Measurements from ENCODE around the gene HS2ST1.

DNA sequence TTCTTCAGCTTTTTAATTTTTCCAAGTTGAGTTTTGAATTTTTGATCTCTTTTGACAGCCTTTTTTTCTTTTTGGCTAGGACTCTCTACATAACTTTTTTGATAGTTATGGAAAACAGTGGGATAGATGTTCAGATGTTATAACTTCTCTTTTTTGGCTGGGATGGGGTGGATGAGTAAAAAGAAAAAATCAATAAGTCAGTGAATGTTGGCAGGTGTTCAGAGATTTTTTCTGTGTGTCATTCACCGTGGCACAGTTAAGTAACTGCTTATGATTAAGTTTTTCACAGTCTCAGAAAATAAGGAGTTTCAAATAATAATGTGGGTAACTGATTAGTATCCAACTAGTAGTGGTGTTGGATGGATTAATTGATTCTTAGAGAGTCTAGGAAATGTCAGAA, 24.0 kb downstream of the HS2ST1 start:
- TF ChIP-seq ZNF621 (tag by site-specific recombination; IDR thresholded peaks at IDR 0.05) (no peak), ZBTB8A (tag by site-specific recombination; IDR thresholded peaks at IDR 0.05) (no peak), TCF7L2 (IDR thresholded peaks at IDR 0.05; ENCODE audit: borderline replicate concordance, low read depth, low read length) (no peak), GLI2 (tag by site-specific recombination; IDR thresholded peaks at IDR 0.05; ENCODE audit: borderline replicate concordance, low read depth) (no peak), ZNF639 (tag by site-specific recombination; IDR thresholded peaks at IDR 0.05) (no peak), ZNF544 (tag by site-specific recombination; IDR thresholded peaks at IDR 0.05) (no peak), SETDB1 (IDR thresholded peaks at IDR 0.05; ENCODE audit: insufficient read length, low read length) (no peak), ZBTB20 (tag by site-specific recombination; IDR thresholded peaks at IDR 0.05) (no peak)
- TF ChIP-seq, protein P1, sequence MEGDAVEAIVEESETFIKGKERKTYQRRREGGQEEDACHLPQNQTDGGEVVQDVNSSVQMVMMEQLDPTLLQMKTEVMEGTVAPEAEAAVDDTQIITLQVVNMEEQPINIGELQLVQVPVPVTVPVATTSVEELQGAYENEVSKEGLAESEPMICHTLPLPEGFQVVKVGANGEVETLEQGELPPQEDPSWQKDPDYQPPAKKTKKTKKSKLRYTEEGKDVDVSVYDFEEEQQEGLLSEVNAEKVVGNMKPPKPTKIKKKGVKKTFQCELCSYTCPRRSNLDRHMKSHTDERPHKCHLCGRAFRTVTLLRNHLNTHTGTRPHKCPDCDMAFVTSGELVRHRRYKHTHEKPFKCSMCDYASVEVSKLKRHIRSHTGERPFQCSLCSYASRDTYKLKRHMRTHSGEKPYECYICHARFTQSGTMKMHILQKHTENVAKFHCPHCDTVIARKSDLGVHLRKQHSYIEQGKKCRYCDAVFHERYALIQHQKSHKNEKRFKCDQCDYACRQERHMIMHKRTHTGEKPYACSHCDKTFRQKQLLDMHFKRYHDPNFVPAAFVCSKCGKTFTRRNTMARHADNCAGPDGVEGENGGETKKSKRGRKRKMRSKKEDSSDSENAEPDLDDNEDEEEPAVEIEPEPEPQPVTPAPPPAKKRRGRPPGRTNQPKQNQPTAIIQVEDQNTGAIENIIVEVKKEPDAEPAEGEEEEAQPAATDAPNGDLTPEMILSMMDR (tag by site-specific recombination; IDR thresholded peaks at IDR 0.05) = no peak
- TF ChIP-seq, protein P2, sequence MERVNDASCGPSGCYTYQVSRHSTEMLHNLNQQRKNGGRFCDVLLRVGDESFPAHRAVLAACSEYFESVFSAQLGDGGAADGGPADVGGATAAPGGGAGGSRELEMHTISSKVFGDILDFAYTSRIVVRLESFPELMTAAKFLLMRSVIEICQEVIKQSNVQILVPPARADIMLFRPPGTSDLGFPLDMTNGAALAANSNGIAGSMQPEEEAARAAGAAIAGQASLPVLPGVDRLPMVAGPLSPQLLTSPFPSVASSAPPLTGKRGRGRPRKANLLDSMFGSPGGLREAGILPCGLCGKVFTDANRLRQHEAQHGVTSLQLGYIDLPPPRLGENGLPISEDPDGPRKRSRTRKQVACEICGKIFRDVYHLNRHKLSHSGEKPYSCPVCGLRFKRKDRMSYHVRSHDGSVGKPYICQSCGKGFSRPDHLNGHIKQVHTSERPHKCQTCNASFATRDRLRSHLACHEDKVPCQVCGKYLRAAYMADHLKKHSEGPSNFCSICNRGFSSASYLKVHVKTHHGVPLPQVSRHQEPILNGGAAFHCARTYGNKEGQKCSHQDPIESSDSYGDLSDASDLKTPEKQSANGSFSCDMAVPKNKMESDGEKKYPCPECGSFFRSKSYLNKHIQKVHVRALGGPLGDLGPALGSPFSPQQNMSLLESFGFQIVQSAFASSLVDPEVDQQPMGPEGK (tag by site-specific recombination; IDR thresholded peaks at IDR 0.05) = no peak
- TF ChIP-seq, protein P3, sequence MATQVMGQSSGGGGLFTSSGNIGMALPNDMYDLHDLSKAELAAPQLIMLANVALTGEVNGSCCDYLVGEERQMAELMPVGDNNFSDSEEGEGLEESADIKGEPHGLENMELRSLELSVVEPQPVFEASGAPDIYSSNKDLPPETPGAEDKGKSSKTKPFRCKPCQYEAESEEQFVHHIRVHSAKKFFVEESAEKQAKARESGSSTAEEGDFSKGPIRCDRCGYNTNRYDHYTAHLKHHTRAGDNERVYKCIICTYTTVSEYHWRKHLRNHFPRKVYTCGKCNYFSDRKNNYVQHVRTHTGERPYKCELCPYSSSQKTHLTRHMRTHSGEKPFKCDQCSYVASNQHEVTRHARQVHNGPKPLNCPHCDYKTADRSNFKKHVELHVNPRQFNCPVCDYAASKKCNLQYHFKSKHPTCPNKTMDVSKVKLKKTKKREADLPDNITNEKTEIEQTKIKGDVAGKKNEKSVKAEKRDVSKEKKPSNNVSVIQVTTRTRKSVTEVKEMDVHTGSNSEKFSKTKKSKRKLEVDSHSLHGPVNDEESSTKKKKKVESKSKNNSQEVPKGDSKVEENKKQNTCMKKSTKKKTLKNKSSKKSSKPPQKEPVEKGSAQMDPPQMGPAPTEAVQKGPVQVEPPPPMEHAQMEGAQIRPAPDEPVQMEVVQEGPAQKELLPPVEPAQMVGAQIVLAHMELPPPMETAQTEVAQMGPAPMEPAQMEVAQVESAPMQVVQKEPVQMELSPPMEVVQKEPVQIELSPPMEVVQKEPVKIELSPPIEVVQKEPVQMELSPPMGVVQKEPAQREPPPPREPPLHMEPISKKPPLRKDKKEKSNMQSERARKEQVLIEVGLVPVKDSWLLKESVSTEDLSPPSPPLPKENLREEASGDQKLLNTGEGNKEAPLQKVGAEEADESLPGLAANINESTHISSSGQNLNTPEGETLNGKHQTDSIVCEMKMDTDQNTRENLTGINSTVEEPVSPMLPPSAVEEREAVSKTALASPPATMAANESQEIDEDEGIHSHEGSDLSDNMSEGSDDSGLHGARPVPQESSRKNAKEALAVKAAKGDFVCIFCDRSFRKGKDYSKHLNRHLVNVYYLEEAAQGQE (tag by site-specific recombination; IDR thresholded peaks at IDR 0.05) = no peak
